Neural progenitor cell (in vitro differentiated cells): ENCODE results near the gene LIPT2.

Experiments used
- EZH2 ChIP-seq: fragments of 200-600 bp; sonication (generic); IDR thresholded peaks from 2 replicates; pipeline ENCODE4 v1.6.1; 2017; ENCODE audit warnings: antibody characterized with exemption, mild to moderate bottlenecking, moderate library complexity
- TF ChIP-seq, protein P1 (sequence below): fragments of 200-600 bp; sonication (generic); IDR thresholded peaks from 2 replicates; pipeline ENCODE4 v1.5.1; 2017; ENCODE audit warnings: antibody characterized with exemption, mild to moderate bottlenecking

DNA sequence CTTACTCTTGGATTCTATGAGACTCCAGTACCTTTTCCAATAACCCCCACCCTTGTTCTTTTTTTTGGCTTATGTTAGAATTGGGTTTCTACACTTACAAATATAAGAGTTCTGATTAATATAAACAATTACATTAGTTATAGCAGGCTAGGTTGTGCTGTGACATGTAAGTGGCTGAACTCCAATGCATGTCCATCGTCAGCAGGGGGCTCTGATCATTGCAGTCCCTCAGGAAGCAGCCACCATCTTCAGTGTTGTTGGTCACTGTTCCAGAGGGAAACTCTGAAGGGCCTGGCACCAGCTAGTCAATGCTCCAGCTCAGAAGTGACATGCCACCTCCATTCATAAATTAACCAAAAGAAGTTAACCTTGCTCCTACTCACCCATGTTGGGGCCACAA is 5.6 kb downstream of the LIPT2 start:
- TF ChIP-seq, protein P1, sequence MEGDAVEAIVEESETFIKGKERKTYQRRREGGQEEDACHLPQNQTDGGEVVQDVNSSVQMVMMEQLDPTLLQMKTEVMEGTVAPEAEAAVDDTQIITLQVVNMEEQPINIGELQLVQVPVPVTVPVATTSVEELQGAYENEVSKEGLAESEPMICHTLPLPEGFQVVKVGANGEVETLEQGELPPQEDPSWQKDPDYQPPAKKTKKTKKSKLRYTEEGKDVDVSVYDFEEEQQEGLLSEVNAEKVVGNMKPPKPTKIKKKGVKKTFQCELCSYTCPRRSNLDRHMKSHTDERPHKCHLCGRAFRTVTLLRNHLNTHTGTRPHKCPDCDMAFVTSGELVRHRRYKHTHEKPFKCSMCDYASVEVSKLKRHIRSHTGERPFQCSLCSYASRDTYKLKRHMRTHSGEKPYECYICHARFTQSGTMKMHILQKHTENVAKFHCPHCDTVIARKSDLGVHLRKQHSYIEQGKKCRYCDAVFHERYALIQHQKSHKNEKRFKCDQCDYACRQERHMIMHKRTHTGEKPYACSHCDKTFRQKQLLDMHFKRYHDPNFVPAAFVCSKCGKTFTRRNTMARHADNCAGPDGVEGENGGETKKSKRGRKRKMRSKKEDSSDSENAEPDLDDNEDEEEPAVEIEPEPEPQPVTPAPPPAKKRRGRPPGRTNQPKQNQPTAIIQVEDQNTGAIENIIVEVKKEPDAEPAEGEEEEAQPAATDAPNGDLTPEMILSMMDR, result peak; percentile 26
- no peak for TF ChIP-seq EZH2
